HG02885 (cell line): ENCODE results near the gene DPP4.
A peak's percentile ranks its signal among the peaks of the same experiment; 100 is the strongest.

Experiments used
- ATAC-seq: cut with Tn5 transposase; IDR thresholded peaks from one replicate; pipeline ENCODE4 v1.9.1; 2021; ENCODE audit warnings: mild to moderate bottlenecking; ENCODE audit not compliant: unreplicated experiment, poor library complexity

Gene DPP4

DNA sequence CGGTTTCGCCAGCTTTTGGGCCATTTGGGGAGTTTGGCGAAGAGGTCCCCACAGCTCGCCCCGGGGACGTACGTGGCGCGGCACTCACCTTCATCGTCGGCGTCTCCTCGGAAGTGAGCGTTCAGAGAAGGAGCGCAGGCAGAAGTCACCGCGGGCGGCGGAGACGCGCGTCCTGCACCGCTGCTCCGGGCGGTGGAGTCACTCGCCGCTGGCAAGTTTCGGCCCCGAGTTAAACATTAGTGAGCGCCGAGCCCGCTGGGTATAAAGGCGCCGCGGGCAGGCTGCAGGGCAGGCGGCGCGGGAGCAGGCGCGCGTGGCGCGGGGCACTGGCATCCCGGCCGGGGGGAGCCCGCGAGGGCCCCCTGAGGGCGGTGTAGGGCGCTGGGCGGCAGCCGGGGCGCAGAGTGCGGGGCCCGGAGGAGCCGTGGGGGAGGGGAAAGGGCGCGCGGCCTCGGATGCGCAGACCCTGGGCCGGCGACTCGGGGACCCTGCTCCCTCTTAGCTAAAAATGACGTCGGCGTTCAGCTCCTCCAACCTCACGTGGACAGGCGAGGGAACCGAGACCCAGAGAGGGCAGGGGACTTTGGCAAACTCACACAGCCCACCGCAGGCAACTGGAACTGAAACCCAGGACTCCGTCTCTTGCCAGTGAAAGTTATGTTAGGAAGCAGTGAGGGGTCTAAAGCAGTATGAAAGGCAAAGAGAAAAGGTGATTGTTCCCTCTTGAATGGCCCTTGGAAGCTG is at the start of gene DPP4:
Gene DPP4 (minus strand): TSS at position 328 of the 744 bp plus-strand sequence. CDS start 234 bp downstream, at position 94.
- peak; percentile 84 for ATAC-seq

- no peak for ATAC-seq
Measured at GRCh38 chr2:162118166-162119031, 44.4 kb upstream of the DPP4 start.

GRCh38 chr2:162116352-162116751 is 42.3 kb upstream of the DPP4 start:
- ATAC-seq = no peak

DNA sequence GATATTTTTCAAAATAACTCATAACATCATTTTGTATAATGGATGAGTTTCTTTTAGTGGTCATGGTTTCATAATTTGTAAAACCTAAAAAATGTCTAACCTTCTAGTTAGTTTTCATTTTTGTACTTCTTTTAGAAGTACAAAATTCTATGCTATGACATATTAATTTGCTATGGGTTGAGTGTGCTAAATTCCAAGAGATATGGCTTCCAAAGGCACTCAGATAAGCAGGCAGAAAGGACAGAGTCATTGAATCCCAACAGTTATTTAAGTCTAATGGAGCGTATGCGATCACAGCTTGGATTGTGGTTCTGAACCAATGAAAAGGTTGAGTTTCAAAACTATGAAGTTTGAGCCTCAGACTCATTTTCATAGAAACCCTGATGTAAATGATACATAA is 41.1 kb upstream of the DPP4 start:
- no peak for ATAC-seq

- ATAC-seq = no peak
Measured at GRCh38 chr2:162114271-162114670, 40.3 kb upstream of the DPP4 start.

- ATAC-seq = no peak
Measured at GRCh38 chr2:162113776-162114168, 39.8 kb upstream of the DPP4 start.

DNA sequence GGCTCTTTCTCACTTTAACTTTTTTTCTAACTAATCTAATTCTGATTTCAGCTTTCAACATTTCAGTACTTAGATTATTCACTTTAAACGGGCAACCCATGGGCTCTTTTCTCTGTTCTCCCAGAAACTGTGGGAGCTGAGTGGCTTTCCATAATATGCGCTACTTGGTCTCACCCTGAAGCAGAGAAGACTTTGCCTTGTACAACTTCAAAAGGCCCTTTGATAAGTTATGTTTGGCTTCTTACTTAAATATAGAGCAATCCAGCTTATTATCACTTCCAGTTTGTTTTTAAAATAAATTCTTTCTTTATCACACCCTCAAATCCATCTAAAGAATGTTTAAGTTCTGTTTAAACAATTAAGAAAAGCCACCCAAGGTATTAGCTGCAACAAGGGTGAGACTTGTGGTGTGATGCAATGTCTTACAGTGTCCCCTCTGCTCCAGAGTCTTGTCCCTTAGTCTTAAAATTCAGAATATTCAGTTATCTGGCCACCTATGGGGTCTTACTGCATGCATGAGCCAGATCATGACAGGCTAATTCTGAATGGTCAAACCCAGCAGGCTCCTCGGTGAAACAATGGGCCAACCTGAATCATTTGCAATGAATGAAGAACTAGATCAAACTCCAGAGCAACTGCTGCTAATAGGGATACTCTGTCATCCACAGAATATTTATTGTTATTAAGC is 39.2 kb upstream of the DPP4 start:
- no peak for ATAC-seq

DNA sequence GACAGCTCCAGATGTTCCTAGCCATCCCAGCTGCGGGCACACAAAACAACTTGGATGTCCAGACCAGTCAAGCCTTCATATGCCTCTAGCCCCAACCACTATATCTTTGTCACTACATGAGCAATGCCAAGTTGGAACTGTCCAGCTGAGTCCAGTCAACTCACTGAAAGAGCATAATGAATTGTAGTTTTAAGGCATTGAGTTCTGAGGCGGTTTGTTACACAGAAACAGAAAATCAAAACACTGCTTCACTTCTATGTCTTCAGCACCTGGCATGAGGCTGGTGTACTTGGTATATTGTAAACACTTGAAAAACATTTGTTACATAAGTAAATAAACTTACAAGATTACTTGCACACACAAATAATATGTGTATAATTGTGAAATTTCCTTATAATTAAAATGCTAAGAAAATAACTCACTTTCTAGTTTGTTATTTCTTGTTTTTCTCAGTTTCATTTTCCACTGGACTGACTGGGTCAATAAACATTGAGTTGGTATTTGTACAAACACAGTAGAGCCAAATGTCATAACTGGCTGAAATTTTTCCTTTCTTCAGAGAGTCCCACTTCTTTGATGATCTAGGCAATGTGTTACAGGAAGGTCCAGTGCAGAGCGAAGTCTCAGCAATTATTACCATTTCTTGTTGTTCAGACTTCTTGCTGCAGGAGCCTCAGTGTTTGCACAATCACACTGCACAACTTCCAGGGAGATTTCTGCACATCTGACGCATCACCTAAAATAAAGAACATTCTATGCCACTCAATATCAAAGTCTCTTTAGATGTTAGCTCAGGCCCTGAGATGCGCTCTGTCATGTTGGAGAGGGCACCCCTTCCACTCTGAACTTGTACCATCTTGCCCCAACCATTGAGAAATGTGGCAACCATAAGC is 38.2 kb upstream of the DPP4 start:
- no peak for ATAC-seq

DNA sequence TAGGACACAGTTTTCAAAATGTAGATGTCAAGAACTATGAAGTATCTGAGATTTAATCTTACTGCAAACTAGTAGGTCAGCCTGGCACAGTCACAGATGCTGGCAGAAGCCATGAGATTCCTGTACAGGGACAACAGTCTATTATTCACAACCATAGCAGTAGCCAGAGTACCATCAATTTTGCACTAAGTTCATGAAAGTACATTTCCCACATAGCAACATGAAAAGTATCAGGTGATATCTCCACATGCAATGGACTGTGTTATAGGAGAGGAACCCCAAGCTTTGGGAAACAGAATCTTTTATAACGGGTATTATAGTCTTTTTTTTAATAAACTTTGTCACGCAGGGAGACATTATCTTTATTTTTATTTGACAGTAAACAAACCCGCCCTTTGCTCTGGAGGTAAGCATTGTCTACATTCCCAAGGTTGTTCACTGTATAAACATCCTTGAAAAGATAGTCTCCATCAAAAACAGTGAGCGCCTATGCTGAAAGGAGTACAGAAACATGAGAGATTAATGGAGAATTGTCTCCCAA is 33.4 kb upstream of the DPP4 start:
- ATAC-seq = no peak

DNA sequence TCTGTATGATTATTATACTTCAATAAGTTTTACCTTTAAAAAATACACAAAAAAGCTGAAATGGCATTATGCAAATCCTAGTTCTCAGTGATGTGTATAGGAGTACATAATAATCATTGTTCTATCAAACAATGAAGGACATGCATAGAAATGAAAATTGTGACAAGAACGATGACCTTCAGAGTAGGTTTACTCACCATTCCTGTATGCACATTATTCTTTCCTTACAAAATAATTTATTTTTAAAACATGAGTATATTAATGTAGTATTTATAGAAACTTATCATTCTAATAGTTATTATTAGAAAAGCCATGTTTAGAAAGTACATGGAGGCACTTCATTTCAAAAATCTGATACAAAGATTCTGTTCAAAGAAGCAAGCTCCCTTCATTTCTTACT is 32.7 kb upstream of the DPP4 start:
- ATAC-seq = no peak

- no peak for ATAC-seq
Measured at GRCh38 chr2:162106146-162106551, 32.1 kb upstream of the DPP4 start.

DNA sequence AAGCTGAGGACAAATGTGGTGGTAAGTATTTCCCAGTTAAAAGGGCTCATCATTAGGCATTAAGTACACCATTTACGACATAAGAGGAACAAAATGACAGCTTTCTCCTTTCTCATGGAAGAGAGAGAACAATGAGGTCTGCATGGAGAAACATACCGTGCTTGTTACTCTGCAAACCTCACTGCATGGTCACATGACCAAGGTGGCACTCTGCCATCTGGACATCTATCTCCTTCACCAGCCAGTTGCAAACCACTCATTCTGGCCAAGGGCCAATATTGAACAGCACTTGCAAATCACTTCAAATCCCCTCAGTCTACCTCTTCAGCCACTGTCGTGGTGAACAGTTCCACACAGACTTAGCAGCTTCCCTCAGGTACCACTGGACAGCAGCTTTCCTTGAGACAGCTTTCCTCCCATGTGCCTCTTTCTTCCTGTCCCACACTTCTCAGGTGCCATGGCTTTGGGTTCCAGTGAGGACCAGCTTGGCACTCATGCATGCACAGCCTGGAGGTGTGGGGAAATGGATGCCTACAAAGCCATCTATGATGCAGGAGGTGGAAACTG is 29.5 kb upstream of the DPP4 start:
- ATAC-seq = no peak

- ATAC-seq = no peak
Measured at GRCh38 chr2:162100579-162100978, 26.6 kb upstream of the DPP4 start.

DNA sequence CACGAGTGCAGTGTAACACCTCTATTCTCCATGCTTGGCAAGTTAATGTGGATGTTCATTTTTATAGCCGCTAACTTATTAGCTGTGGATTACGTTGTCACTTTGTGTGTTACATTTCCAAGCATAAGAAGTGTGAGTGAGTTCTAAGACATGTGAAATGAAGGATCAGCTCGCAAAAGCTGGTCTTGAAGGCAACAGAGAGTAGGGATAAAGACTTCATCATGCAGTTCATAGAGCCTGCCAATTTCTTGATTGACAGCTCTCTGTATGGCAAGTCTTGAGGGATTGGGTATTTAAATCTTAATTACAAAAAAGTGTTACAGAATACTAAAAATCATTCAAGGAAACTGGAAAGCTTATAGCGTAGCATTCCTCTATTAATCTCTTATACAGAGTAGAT is 25.8 kb upstream of the DPP4 start:
- ATAC-seq = no peak

DNA sequence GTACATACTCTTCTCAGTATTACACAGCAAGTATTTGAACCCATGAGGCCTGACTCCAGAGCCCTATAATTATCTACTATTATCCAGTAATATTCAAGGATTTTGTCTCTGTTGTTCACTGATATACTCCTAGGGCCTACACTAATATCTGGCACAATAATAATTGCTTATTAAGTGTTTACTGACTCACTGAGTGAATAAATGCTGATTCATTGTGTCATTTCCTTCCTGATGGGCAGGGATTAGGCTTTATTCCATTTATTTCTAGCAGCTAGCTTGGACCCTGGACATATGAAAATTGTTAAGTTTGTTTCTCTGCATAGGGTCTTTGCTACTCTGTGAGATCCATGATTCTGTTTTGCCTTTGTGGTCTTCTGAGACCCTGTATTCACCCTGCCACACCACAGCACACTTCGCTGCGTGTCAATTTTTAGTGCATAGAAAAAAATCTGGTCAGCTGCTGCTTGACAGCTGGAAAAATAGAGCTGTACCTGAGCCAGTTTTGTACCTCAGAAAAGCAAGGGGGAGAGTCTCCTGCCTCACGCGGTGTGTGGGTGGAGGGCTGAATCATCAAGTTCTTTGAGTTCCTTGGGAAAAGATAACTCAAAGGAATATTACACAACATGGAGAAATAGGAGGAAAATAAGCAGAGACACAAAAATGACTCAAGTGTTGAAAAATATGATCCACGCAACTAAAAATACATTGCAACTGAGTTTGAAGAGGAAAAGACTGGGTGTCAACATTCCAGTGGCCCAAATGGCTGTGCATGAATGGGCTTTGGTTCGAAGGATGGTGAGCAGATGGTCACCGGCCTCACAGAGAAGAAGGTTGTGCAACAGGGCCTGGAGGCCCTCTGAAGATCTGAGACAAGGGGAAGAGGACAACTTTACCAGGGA is 18.9 kb upstream of the DPP4 start:
- ATAC-seq = no peak

- ATAC-seq = no peak
Measured at GRCh38 chr2:162092008-162092390, 18.0 kb upstream of the DPP4 start.

- no peak for ATAC-seq
Measured at GRCh38 chr2:162091325-162092007, 17.5 kb upstream of the DPP4 start.

DNA sequence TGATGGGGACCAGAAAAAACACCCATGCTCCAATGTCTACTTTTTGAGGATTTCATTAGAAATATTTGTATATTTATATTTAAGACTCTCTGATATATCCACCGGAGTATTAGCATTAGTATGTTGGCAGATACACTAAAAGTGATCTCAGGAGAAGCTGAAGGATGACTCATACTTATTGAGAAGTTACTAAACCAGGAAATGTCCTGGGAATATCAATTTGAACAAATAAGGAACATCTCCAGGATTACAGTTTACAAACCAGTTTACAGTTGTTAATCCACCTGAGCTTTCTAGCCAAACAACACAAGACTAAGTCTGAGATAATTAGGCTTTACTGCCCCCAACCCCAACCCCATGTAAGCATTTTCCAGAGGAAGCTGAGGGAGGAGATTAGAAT is 16.1 kb upstream of the DPP4 start:
- no peak for ATAC-seq
